Measurements from ENCODE around the gene C20orf204.

GRCh38 chr20:64029293-64030117 lies 6.5 kb upstream of the C20orf204 start:
- TF ChIP-seq EZH2phosphoT487 (IDR thresholded peaks at IDR 0.05; ENCODE audit: borderline replicate concordance, low read length) (no peak), CTCF (conservative IDR thresholded peaks at IDR 0.05; ENCODE audit: low read depth, low read length) (no peak)

All from PC-3 (cell line).